HepG2 (cell line): Measurements from ENCODE around the gene C4orf17. TPM values are rescaled to one million over a fixed set of nuclear protein-coding genes. Genes with fewer than 3 reads are reported as not detected.

ENCODE experiments used
- ATAC-seq: fragments of 200-7000 bp; cut with Tn5 transposase; 3 replicates; pipeline ENCODE4 v1.9.1; 2020; ENCODE audit warnings: mild to moderate bottlenecking, moderate library complexity
- BruUV-seq: library from RNA; stranded (reverse); fragments of 400-500 nt; replicated peaks from 2 replicates; lab custom pipeline; 2021; lab: Mats Ljungman, UMichigan
- CTCF ChIA-PET: fragments of 300-600 bp; formaldehyde crosslinking; extraction: SDS; loops from one replicate; lab custom pipeline; 2021; ENCODE audit warnings: low total read pairs, inconsistent platforms, low intra/inter-chr PET ratio; lab: Yijun Ruan, JAX
- POLR2A ChIA-PET: fragments of 350-600 bp; sonication (Branson Sonifier 250); formaldehyde crosslinking; loops from one replicate; lab custom pipeline; 2020; ENCODE audit warnings: antibody characterized with exemption, inconsistent platforms; lab: Yijun Ruan, JAX
- DNase-seq: peaks from one replicate; pipeline ENCODE4 v3.0.0-alpha.2; 2015; ENCODE audit warnings: low spot score
- FAIRE-seq: peaks from 3 replicates; lab custom pipeline; 2011; peaks lifted over from hg19 to GRCh38; lab: Jason Lieb, UNC
- H2AFZ ChIP-seq: one replicate; pipeline ENCODE4 v1.6.1; 2011; ENCODE audit warnings: low read length, inconsistent platforms
- H3K27ac ChIP-seq: fragments of 300-600 bp; 3 replicates; pipeline ENCODE4 v1.8.0; 2011; ENCODE audit warnings: mixed run types, mild to moderate bottlenecking, mixed read lengths, low read length, inconsistent platforms; ENCODE audit not compliant: insufficient read depth; ENCODE audit errors: extremely low read length
- H3K27me3 ChIP-seq, 2 experiments: fragments of 200-600 bp in 1 of 2; 2 replicates in 1 of 2; 3 replicates in 1 of 2; pipeline versions ENCODE4 v1.6.0 to v1.8.0; 2011; ENCODE audit warnings: low read length in 2 of 2, mild to moderate bottlenecking in 2 of 2, moderate library complexity in 2 of 2, inconsistent platforms in 1 of 2; ENCODE audit not compliant: insufficient read depth in 2 of 2, control insufficient read depth in 1 of 2
- H3K36me3 ChIP-seq, 2 experiments: fragments of 200-600 bp in 1 of 2; replicated peaks in 1 of 2; 2 replicates in 1 of 2; 3 replicates in 1 of 2; pipeline versions ENCODE4 v1.5.1 to v1.8.0; 2011; ENCODE audit warnings: low read length in 2 of 2, inconsistent platforms in 1 of 2; ENCODE audit not compliant: insufficient read depth in 2 of 2, control insufficient read depth in 1 of 2
- H3K4me1 ChIP-seq: 2 replicates; pipeline ENCODE4 v1.5.1; 2012; ENCODE audit warnings: low read length, inconsistent platforms; ENCODE audit not compliant: insufficient read depth
- H3K4me2 ChIP-seq: 2 replicates; pipeline ENCODE4 v1.6.0; 2011; ENCODE audit warnings: low read depth, low read length, inconsistent platforms
- H3K4me3 ChIP-seq, 3 experiments: fragments of 200-600 bp in 1 of 3; sonication (generic), shearing (Covaris generic) in 1 of 3; replicated peaks in 1 of 3; 2 replicates each; pipeline ENCODE4 v1.5.1; 2011 to 2016; ENCODE audit warnings: low read length in 3 of 3, inconsistent platforms in 2 of 3, low read depth in 2 of 3, mild to moderate bottlenecking in 2 of 3, control low read depth in 1 of 3, mixed read lengths in 1 of 3; ENCODE audit not compliant: insufficient read depth in 1 of 3
- H3K79me2 ChIP-seq: one replicate; pipeline ENCODE4 v1.6.1; 2011; ENCODE audit warnings: low read length, inconsistent platforms; ENCODE audit not compliant: insufficient read depth
- H3K9ac ChIP-seq: 2 replicates; pipeline ENCODE4 v1.6.0; 2011; ENCODE audit warnings: mild to moderate bottlenecking, low read depth, low read length, inconsistent platforms; ENCODE audit not compliant: insufficient read depth
- H3K9me3 ChIP-seq: 2 replicates; pipeline ENCODE4 v1.5.1; 2012; ENCODE audit warnings: mild to moderate bottlenecking, low read length
- H4K20me1 ChIP-seq: 2 replicates; pipeline ENCODE4 v1.6.0; 2011; ENCODE audit warnings: inconsistent platforms, mild to moderate bottlenecking, low read length, moderate library complexity; ENCODE audit not compliant: insufficient read depth
- ATF1 ChIP-seq: IDR thresholded peaks from 2 replicates; pipeline ENCODE4 v1.6.1; 2016; ENCODE audit warnings: mild to moderate bottlenecking, control low read depth
- BCL6 ChIP-seq: IDR thresholded peaks from 2 replicates; pipeline ENCODE4 v1.6.1; 2016; ENCODE audit warnings: missing genetic modification reagents, missing compliant biosample characterization
- DNMT3B ChIP-seq: conservative IDR thresholded peaks from 2 replicates; pipeline ENCODE4 v1.6.1; 2016; ENCODE audit warnings: missing biosample characterization, control low read depth
- HMGA1 ChIP-seq: sonication (generic); formaldehyde crosslinking; conservative IDR thresholded peaks from 2 replicates; pipeline ENCODE4 v1.4.0; 2020; ENCODE audit warnings: missing genetic modification reagents
- JUNB ChIP-seq: sonication (generic); formaldehyde crosslinking; IDR thresholded peaks from 2 replicates; pipeline ENCODE4 v1.8.0; 2022; ENCODE audit warnings: missing genetic modification reagents, mild to moderate bottlenecking, borderline replicate concordance
- KAT2B ChIP-seq: fragments of 150-350 bp; IDR thresholded peaks from 2 replicates; pipeline ENCODE4 v1.6.1; 2014; ENCODE audit warnings: low read depth, low read length, borderline replicate concordance
- MIER2 ChIP-seq: IDR thresholded peaks from 2 replicates; pipeline ENCODE4 v1.6.1; 2016; ENCODE audit warnings: missing biosample characterization, missing genetic modification reagents
- SAP130 ChIP-seq: IDR thresholded peaks from 2 replicates; pipeline ENCODE4 v1.6.1; 2016; ENCODE audit warnings: low read depth
- ZBTB8A ChIP-seq: sonication (generic); formaldehyde crosslinking; IDR thresholded peaks from 2 replicates; pipeline ENCODE4 v1.4.0; 2020; ENCODE audit warnings: mild to moderate bottlenecking, low read depth, missing genetic modification reagents, borderline replicate concordance
- ZFP37 ChIP-seq: sonication (generic); formaldehyde crosslinking; IDR thresholded peaks from 2 replicates; pipeline ENCODE4 v1.4.0; 2020; ENCODE audit warnings: missing genetic modification reagents, borderline replicate concordance
- ZNF264 ChIP-seq: sonication (generic); formaldehyde crosslinking; IDR thresholded peaks from 2 replicates; pipeline ENCODE4 v1.4.0; 2020; ENCODE audit warnings: missing genetic modification reagents
- ZNF747 ChIP-seq: sonication (generic); formaldehyde crosslinking; IDR thresholded peaks from 2 replicates; pipeline ENCODE4 v1.8.1; 2023; ENCODE audit warnings: missing genetic modification reagents, mild to moderate bottlenecking, borderline replicate concordance
- WGBS: methylation state at CpG from one replicate; pipeline ENCODE4 v1.1.6; 2017; ENCODE audit warnings: low lambda C conversion rate; 5-methylcytosine and 5-hydroxymethylcytosine counted together
- in situ Hi-C: cut with HindIII; loops from 2 replicates; pipeline ENCODE4 v1.10.0; 2017; ENCODE audit warnings: low pct_unique_long_range_greater_than_20kb; ENCODE audit not compliant: extremely low pct_ligation_motif_present
- intact Hi-C: fragments of 100-400 bp; cut with micrococcal nuclease; formaldehyde crosslinking; loops from one replicate; pipeline ENCODE4 v1.10.0; 2022; ENCODE audit not compliant: unreplicated experiment
- polyA plus RNA-seq, 8 experiments: library from polyadenylated mRNA; depleted of rRNA in 3 of 8; stranded (reverse) in 7 of 8; unstranded in 1 of 8; fragments of >200 nt; fragmentation: Illumina TruSeq in 4 of 8; extraction: Trizol in 4 of 8; gene quantifications; 2 replicates each; pipeline versions ENCODE4 v1.2.1 to v1.2.3, GENCODE V29; 2011 to 2016; ENCODE audit warnings: low read depth in 4 of 8, missing spikeins in 1 of 8, mixed read lengths in 1 of 8; ENCODE audit not compliant: insufficient read depth in 1 of 8
- total RNA-seq, 5 experiments: library from RNA; depleted of rRNA; stranded (reverse); fragments of >200 nt; fragmentation: Illumina TruSeq; extraction: Trizol; gene quantifications; 2 replicates each; pipeline ENCODE4 v1.2.3, GENCODE V29; 2016; ENCODE audit warnings: low read depth in 1 of 5
- TF ChIP-seq, protein P1 (sequence below): sonication (generic); formaldehyde crosslinking; IDR thresholded peaks from 2 replicates; pipeline ENCODE4 v1.5.1; 2020; ENCODE audit warnings: missing genetic modification reagents, mild to moderate bottlenecking, borderline replicate concordance
- TF ChIP-seq, protein P2 (sequence below): IDR thresholded peaks from 2 replicates; pipeline ENCODE4 v1.6.1; 2018; ENCODE audit warnings: missing genetic modification reagents, mild to moderate bottlenecking, missing compliant biosample characterization

The C4orf17 gene
- total and polyA plus RNA-seq, 2 of the 13 experiments (the other 11 are each of a cell fraction or from before 2014, with no cell fraction given) = not detected

DNA sequence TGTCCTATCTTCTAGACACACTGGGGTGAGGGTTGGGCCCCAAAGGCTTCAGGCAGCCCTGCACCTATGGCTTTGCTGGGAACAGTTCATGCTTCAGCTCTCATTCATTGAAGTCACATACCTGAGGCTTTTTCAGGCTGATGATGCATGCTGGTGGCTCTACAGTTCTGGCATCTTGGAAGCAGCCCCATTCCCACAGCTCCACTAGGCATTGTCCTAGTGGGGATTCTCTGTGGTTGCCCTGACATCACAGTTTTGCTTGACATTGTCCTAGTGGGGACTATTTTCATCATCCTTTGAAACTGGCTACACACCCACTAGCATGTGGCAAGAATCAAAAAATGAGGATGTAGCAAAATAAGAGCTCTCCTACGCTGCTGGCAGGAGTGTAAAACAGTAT lies 37.7 kb upstream of the C4orf17 start:
- CTCF ChIA-PET = no interaction called here
- no peak for DNase-seq
- H3K4me2 ChIP-seq = no peak overlapping the region
- POLR2A ChIA-PET = no interaction called here
- no peak overlapping the region for H2AFZ ChIP-seq
- no peaks in the 10 kb centered on the region for H3K4me1 ChIP-seq
- TF ChIP-seq BCL6 = no peak
- TF ChIP-seq, protein P1, sequence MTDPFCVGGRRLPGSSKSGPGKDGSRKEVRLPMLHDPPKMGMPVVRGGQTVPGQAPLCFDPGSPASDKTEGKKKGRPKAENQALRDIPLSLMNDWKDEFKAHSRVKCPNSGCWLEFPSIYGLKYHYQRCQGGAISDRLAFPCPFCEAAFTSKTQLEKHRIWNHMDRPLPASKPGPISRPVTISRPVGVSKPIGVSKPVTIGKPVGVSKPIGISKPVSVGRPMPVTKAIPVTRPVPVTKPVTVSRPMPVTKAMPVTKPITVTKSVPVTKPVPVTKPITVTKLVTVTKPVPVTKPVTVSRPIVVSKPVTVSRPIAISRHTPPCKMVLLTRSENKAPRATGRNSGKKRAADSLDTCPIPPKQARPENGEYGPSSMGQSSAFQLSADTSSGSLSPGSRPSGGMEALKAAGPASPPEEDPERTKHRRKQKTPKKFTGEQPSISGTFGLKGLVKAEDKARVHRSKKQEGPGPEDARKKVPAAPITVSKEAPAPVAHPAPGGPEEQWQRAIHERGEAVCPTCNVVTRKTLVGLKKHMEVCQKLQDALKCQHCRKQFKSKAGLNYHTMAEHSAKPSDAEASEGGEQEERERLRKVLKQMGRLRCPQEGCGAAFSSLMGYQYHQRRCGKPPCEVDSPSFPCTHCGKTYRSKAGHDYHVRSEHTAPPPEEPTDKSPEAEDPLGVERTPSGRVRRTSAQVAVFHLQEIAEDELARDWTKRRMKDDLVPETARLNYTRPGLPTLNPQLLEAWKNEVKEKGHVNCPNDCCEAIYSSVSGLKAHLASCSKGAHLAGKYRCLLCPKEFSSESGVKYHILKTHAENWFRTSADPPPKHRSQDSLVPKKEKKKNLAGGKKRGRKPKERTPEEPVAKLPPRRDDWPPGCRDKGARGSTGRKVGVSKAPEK (CRISPR knock-in tag) = no peak
- no peak for TF ChIP-seq DNMT3B (CRISPR knock-in tag)
- TF ChIP-seq MIER2 (CRISPR knock-in tag) = no peak
- TF ChIP-seq, all 625 proteins: peak for 0
- Histone ChIP-seq H3K79me2 (no peaks in the 10 kb centered on the region), H3K27ac (no peak overlapping the region), H4K20me1 (no peaks in the 10 kb centered on the region), H3K9ac (no peak overlapping the region), H3K27me3 (no peaks in the 10 kb centered on the region), H3K9me3 (no peaks in the 10 kb centered on the region), H3K36me3 (no peaks in the 10 kb centered on the region), H3K4me3 (no peak overlapping the region)
- no TSS peak for BruUV-seq
- WGBS = 4% methylated on average over 1 of the region's 1 CpG
- in situ Hi-C loops (loop anchor here (25.0 kb wide), 1 partner anchor 1011 kb away; no protein-coding TSS in a partner anchor), intact Hi-C loops (no loop called here)
- FAIRE-seq = no peak
- ATAC-seq = no peak

DNA sequence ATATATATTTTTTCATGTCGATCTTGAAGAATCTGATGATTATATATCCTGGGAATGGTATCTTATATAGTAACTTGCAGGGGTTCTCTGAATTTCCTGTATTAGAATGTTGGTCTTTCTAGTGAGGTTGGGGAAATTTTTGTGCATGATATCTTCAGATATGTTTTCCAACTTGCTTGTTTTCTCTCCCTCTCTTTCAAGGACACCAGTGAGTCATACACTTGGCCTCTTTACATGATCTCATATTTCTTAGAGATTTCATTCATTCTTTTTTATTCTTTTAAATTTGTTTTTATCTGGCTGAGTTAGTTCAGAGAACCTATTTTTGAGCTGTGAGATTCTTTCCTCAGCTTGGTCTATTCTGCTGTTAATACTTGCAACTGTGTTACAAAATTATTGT lies 27.2 kb upstream of the C4orf17 start:
- in situ Hi-C loops = no loop called here
- CTCF ChIA-PET = no interaction called here
- 3% methylated on average over 1 of the region's 1 CpG for WGBS
- ATAC-seq (no peak), FAIRE-seq (no peak), DNase-seq (no peak)
- Histone ChIP-seq H3K27ac (no peak overlapping the region), H4K20me1 (no peaks in the 10 kb centered on the region), H3K9ac (no peak overlapping the region), H3K9me3 (peaks cover 25% of the 10 kb centered on the region), H3K4me1 (no peaks in the 10 kb centered on the region), H2AFZ (no peak overlapping the region), H3K36me3 (no peaks in the 10 kb centered on the region), H3K4me2 (no peak overlapping the region), H3K79me2 (no peaks in the 10 kb centered on the region), H3K4me3 (no peak overlapping the region), H3K27me3 (no peaks in the 10 kb centered on the region; a peak in 1 of 5 replicates)
- POLR2A ChIA-PET = no interaction called here
- intact Hi-C loops = no loop called here
- no TSS peak for BruUV-seq
- TF ChIP-seq, protein P2, sequence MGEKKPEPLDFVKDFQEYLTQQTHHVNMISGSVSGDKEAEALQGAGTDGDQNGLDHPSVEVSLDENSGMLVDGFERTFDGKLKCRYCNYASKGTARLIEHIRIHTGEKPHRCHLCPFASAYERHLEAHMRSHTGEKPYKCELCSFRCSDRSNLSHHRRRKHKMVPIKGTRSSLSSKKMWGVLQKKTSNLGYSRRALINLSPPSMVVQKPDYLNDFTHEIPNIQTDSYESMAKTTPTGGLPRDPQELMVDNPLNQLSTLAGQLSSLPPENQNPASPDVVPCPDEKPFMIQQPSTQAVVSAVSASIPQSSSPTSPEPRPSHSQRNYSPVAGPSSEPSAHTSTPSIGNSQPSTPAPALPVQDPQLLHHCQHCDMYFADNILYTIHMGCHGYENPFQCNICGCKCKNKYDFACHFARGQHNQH = no peak
- TF ChIP-seq HMGA1 (CRISPR knock-in tag) = no peak
- TF ChIP-seq ZNF264 (CRISPR knock-in tag) = no peak
- TF ChIP-seq ZNF747 (CRISPR knock-in tag) = no peak
- no peak for TF ChIP-seq JUNB (CRISPR knock-in tag)
- TF ChIP-seq ATF1 (CRISPR knock-in tag) = no peak
- TF ChIP-seq ZFP37 = no peak
- no peak for TF ChIP-seq KAT2B
- TF ChIP-seq ZBTB8A (CRISPR knock-in tag) = no peak
- TF ChIP-seq SAP130 = no peak
- TF ChIP-seq, all 625 proteins: peak for 0
